ENCODE results near the gene DNAJB11.

DNAJB11 gene

DNA sequence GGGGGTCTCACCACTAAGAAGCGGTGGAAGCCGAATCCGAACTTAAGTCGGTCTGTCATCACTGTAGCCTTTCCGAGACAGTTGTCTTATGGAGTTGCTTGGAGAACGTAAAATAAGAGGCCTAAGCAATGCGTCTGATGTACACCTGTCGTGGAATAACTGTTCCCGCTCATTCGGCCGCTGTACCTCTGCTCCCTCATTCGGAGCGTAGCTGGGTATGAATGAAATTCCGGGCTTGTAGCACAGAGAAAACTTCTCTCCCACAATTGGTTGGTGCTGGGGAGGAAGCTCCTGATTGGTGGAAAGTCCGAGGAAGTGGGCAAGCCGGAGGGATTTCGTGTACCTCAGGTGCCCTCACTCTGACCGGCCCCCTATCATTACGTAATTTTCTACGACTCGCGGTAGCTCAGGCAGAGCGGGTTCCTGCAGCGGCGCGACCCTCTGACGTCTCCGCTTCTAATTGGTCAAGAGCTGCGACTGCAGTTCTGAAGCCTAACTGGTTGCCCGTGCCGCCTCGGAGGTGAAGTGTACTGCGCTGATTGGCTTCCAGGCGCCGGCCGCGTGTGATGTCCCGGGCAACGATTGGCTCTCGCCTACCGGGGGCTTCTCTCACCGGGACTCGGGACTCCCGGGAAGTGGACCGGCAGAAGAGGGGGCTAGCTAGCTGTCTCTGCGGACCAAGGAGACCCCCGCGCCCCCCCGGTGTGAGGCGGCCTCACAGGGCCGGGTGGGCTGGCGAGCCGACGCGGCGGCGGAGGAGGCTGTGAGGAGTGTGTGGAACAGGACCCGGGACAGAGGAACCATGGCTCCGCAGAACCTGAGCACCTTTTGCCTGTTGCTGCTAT, at the start of gene DNAJB11:
Gene DNAJB11 (plus strand): TSS at position 625 of the 845 bp plus-strand sequence. CDS start 178 bp downstream, at position 803.
- H3K4me3 ChIP-seq (ENCODE audit: low read depth, low read length): peak within 1 kb of the TSS; percentile 79
- TF ChIP-seq, protein P1, sequence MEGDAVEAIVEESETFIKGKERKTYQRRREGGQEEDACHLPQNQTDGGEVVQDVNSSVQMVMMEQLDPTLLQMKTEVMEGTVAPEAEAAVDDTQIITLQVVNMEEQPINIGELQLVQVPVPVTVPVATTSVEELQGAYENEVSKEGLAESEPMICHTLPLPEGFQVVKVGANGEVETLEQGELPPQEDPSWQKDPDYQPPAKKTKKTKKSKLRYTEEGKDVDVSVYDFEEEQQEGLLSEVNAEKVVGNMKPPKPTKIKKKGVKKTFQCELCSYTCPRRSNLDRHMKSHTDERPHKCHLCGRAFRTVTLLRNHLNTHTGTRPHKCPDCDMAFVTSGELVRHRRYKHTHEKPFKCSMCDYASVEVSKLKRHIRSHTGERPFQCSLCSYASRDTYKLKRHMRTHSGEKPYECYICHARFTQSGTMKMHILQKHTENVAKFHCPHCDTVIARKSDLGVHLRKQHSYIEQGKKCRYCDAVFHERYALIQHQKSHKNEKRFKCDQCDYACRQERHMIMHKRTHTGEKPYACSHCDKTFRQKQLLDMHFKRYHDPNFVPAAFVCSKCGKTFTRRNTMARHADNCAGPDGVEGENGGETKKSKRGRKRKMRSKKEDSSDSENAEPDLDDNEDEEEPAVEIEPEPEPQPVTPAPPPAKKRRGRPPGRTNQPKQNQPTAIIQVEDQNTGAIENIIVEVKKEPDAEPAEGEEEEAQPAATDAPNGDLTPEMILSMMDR (IDR thresholded peaks at IDR 0.05; ENCODE audit: low read depth, low read length): no peak

DNA sequence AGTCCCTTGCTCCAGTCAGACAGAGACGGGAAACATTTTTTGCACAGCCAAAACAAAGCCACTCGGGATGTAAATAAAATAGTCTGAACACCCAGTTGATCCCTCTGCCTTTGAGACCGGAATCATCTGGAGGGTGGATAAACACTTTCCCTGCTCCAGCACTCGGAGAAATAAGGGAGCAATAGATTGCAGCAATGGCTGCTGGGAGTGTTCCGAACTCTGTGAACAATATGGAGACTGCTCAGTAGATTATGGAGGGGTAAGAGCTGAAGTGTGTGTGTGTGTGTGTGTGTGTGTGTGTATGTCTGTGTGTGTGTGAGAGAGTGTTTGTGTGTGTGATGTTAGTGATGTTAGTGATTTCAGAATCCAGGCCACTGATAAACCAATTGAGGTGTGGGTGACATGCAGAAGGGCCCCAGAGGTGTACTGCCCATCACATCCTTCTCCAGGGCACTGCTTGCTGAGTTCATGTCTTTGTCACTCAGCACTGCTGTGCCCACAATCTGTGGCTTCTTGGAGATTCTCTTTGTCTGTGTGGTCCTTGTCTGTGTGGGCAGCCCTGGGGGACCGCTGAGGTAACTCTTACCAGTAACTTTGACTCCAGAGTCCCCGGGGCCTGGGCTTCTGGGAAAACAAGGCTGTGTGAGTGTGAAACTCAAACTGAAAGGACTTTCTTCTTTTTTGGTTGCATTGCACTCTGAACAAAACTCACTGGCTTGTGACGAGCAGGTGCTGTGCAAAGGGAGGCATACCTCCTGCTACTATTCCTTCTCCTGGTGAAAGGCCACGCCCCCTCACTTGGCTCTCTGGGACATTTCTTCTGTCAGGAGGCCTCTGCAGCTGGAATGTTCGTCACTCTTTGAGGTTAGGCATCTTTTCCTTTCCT, 49.3 kb upstream of the DNAJB11 start:
- TF ChIP-seq, protein P1 (IDR thresholded peaks at IDR 0.05; ENCODE audit: low read depth, low read length): no peak
- H3K4me3 ChIP-seq (ENCODE audit: low read depth, low read length): no peak overlapping the region

DNA sequence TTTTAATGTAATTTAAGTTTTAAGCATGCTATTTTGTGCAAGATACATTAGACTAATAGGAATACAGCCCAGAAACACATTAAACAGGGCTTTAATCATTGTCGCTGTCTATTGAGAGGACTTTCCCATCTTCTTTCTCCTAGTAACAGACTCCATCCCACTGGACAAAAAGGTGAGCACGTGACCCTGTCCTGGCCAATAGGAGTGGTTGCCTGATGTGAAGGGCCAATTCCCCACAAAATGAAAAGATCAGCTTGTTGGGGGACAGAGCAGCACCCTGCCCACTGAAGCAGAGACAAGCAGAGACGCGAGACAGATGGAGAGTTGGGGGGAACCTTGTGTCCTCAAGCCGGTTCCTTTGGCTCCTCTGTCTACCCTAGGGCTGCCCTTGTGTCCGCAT, 47.5 kb upstream of the DNAJB11 start:
- TF ChIP-seq, protein P1 (IDR thresholded peaks at IDR 0.05; ENCODE audit: low read depth, low read length): no peak
- H3K4me3 ChIP-seq (ENCODE audit: low read depth, low read length): no peak overlapping the region

DNA sequence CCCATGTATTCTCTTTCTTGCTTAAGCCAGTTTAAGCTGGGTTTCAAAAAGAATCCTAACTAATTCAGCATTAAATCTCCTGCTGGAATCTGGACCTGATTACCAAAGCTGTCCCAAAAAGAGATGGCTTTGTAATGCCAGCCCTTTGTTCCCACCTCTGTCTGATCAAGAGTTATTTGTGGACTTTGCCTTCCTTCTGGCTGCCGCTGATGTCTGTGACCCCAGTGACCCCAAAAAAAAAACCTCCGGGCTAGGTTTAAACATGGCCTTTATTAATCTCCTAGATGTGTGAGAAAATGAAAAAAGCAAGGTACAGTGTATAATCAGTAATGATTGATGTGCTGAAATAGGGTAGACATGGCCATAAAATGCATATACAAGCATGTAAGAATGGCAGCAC, 47.1 kb upstream of the DNAJB11 start:
- no peak overlapping the region for H3K4me3 ChIP-seq (ENCODE audit: low read depth, low read length)
- TF ChIP-seq, protein P1 (IDR thresholded peaks at IDR 0.05; ENCODE audit: low read depth, low read length): no peak

DNA sequence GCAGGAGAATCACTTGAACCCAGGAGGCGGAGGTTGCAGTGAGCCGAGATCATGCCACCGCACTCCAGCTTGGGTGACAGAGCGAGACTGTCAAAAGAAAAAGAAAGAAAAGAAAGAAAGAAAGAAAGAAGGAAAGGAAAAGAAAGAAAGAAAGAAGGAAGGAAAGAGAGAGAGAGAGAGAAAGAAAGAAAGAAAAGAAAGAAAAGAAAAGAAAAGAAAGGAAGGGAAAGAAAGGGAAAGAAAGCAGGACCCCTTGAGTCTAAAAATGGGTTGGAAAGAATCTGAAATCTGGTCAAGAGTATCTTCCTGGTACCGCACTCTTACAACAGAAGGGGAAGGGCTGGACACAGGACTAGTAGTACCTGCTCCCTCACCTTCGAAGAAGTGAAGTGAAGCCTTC, 45.9 kb upstream of the DNAJB11 start:
- TF ChIP-seq, protein P1 (IDR thresholded peaks at IDR 0.05; ENCODE audit: low read depth, low read length): no peak
- no peak overlapping the region for H3K4me3 ChIP-seq (ENCODE audit: low read depth, low read length)

DNA sequence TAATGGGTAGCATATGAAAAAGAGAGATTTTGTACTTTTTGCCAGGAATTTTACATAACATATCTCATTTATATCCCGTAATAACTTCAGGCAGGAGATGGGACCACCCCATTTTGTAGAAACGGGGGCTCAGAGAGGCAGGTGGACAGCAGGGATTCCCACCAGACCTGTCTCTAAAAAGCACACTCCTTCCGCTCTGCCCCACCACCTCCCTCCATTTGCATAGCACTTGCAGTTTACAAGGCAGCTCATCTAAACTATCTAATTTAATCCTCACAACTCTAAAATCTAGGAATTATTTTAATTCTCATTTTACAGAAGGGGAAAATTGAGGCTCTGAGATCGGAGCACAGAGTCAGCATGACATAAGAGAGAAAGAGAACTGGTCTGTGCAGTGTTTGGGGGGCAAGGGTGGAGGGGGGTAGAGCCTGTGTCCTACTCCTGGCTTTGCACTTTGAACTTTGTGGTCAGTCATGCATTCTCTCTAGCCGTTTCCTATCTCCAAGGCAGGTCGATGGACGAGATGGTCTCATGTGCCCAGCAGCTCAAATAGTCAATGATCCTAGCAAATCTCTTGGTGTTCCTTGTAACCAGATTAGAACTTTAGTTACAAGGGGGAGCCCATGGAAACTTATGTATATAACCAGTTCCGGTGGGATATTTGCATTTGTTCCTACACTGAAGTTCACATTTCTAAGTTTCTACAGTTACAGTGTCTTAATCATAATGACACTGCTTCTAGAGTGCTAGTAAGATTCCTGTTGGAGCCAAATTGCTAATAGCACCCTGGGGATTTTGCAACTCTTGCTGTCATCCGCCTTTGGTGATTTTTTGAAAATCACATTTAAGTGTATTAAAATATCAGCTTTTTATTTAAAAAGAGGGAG, 44.9 kb upstream of the DNAJB11 start:
- no peak overlapping the region for H3K4me3 ChIP-seq (ENCODE audit: low read depth, low read length)
- TF ChIP-seq, protein P1 (IDR thresholded peaks at IDR 0.05; ENCODE audit: low read depth, low read length): no peak

Data from WI38 (cell line).